Limb (tissue), 2 donors: ENCODE measurements around the gene CPLANE1.
"Not testable (repeated sequence)": the region's sequence is repeated elsewhere in the genome, so short reads cannot be mapped to it uniquely, and the experiment has no call there.

Source experiments
- DNase-seq, 2 donors: peaks; one replicate each; pipeline ENCODE4 v3.0.0-alpha.2; 2016; ENCODE audit errors: extremely low spot score in 2 of 2

Gene CPLANE1

DNA sequence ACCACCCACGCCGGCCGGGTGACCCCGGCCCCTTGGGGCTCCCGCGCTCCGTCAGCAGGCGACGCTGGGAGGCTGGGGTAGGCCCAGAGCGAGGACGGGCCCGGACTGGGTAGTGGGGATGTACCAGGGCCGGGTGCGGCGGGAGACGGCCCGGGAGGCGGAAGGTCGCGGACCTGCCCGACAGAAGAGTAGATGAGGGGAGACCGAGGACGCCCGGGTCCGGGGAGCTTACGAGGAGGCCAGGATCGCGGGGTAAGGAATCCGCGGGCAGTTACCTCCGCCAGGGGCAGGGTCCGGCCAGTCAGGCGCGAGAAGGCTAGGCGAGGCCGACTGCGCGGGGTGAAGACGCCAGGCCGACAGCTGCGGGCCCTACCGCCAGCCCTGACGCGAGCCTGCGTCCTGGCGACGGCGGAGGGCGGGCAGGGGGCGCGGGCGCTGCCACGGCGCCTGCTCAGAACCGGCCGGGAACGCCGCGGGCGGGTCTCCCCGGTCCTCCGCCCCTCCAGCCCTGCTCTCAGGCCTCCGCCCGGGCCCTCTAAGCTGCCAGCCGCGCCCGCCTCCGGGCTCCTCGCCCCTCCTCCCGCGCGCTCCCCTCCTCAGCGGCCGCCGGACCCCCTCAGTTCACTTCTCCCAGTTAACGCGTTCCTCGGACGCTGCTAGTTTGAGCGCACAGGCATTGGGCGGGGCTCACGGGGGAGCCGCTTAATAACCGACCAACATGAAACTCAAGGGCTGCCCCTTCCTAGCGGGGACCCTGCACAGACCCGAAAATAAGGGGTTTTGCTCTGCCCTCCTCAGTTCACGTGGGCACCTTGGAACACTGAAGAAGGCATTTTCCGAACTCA lies at the start of gene CPLANE1:
Gene CPLANE1, minus strand, starts transcription at position 407 of the 845 bp plus-strand sequence. CDS start 1,678 bp downstream, outside the sequence.
- peak; percentile 88 to 91 for DNase-seq

DNA sequence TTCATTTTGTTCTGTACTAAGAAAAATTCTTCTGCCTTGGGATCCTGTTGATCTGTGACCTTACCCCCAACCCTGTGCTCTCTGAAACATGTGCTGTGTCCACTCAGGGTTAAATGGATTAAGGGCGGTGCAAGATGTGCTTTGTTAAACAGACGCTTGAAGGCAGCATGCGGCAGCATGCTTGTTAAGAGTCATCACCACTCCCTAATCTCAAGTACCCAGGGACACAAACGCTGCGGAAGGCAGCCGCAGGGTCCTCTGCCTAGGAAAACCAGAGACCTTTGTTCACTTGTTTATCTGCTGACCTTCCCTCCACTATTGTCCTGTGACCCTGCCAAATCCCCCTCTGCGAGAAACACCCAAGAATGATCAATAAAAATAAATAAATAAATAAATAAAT lies 47.1 kb upstream of the CPLANE1 start:
- DNase-seq = not testable (repeated sequence)

DNA sequence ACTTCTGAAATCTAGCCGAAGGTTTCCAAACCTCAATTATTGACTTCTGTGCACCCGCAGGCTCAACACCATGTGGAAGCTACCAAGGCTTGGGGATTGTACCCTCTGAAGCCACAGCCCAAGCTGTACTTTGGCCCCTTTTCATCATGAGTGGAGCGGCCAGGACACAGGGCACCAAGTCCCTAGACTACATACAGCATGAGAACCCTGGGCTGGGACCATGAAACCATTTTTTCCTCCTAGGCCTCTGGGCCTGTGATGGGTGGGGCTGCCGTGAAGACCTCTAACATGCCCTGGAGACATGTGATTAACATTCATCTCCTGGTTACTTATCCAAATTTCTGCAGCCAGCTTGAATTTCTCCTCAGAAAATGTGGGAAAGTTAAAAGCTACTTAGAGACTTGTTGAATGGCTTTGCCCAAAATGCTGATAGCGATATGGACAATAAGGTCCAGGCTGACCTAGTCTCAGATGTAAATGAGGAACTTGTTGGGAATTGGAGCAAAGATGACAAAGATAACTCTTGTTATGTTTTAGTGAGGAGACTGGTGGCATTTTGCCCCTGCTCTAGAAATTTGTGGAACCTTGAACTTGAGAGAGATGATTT lies 34.1 kb upstream of the CPLANE1 start:
- no peak for DNase-seq

DNA sequence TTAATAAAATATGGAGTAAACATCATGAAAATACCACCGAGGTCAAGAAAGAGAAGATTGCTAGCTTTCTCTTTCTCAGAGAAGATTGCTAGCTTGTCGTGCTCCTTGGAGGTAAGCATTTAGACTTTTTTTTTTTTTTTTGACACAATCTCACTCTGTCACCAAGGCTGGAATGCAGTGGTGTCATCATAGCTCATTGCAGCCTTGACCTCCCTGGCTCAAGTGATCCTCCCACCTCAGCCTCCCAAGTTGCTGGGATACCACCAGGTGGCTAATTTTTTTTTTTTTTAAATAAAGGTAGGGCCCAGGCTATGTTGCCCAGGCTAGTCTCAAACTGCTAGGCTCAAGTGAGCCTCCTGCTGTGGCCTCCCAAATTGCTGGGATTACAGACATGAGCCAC lies 26.3 kb upstream of the CPLANE1 start:
- no peak for DNase-seq

DNA sequence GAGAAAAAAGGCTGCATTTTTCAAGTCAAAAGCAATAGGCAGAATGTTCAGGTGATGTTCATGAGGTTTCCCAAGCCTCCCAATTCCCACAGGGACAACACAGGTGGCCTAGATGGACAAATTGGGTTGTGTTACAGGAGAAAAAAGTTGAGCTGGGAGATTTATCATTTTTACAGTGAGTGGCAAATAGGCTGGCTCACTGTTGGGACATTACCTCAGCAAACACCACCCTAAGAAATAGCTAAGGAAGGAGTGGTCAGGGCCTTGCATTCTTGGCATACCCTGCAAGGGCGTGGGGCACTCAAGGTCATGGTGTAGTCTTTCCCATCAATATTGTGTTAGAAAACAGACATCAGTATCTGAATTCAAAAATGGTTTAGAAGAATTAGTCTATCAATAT lies 23.3 kb upstream of the CPLANE1 start:
- no peak for DNase-seq

DNA sequence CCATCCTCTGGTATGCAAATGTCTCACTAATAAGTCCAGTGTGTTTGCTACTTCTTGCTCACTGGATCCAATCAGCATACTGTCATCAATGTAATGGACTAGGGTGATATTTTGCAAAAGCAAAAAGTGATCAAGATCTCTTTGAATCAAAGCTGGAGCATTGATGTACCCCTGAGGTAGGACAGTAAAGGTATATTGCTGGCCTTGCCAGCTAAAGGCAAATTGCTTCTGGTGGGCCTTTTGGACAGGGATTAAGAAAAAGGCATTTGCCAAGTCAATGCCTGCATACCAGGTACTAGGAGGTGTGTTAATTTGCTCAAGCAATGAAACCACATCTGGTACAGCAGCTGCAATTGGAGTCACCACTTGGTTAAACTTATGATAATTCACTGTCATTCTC lies 18.9 kb upstream of the CPLANE1 start:
- DNase-seq = not testable (repeated sequence)

DNA sequence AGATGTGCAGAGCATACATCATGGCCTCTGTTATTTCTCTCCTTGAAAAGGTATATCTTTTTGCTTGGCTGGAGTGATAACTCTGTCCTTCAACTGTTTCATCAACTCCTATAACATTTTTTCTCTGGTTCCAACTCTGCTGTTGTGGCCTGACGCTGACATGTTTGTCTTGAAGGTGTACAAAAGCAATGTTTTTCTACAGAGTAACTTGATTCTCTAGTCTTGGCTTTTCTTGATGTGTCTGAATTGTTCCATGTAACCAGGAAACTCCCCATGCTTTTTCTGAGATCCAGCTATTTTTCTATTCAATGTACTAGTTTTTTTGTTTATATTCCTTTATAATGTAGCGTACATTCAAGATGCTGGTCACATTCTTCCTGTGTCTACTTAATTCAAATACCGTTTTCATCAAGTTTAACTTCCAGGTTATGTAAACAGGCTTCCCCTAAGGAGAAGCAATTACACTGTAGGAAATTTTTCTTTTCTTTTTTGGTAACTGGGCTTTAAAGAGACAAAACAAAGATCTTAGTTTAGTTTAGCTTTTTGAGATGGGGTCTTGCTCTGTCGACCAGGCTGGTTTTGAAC lies 6.7 kb upstream of the CPLANE1 start:
- DNase-seq = no peak

DNA sequence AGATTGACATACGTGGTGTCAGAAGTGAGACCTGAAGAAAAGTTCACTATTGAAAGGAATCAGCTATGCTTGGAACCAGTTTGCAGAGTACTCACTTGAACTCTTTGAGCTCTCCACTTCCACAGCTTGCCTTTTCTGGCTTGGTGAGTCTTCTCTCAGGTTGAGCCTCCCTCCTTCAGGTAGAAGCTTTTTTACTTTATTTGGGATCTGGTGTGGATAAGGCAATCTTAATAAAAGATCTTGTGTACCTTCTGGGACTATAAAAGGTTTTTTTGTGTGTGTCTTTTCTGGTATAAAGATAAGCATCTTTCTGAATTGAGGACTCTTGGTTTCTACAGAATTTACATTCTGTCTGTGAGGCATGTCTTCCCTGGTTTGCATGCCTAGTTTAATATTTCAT lies 5.4 kb upstream of the CPLANE1 start:
- DNase-seq = no peak

DNA sequence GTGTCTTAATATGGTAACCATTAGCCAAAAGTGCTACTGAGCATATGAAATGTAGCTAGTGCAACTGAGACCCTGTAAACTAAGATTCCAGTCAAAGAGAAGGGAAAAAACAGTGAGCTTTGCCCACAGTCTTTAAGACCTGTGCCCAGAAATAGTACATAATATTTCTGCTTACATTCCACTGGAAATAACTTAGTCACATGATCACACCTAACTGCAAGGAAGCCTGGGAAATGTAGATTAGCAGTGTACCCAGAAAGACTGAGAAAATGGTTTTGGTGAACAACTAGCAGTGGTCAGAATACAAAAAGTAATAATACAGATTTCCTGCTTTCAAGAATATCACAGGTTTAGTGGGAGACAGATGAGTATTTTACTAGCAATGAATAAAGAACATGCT lies 2.5 kb upstream of the CPLANE1 start:
- DNase-seq = no peak

DNA sequence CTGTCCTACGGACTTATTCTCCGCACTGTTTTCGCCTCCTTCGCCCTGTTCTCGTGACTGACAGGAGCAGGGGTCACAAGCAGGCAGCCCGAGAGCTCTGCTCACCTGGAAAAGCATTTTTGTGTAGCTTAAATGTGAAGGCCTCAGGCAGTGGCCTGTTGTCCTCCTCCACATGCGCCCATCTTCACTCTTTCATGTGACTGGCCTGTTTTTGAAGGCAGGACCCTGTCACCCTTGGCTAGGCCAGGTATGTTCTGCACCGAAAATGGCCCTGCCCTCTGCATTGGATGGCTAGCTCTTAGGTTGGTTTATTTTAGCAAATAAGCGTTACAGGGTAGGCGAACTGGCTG lies 614 bp upstream of the CPLANE1 start:
- no peak for DNase-seq

DNA sequence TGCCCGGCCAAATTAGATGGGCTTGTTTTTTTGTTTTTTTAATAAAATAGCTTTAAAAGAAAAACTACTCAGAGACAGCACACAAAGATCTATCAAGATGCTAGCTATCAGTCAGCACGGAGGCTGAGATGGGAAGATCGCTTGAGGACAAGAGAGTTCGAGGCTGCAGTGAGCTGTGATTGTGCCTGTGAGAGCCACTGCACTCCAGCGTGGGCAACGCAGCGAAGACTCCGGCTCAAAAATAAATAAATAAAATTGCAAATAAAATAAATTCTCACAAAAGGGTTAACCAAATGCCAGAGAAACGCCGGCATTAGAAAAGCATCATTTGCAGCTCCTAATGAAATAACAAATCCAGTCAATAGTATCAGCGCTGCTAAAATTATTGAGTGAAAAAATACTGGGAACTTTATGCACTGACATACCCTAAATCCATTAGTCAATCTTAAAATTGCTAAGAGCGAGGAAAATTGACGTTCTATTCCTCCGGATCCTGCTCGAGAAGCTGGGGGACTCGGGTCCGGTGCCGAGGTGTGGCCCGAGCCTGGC lies 681 bp downstream of the CPLANE1 start:
- peak; percentile 6 to 28 for DNase-seq

DNA sequence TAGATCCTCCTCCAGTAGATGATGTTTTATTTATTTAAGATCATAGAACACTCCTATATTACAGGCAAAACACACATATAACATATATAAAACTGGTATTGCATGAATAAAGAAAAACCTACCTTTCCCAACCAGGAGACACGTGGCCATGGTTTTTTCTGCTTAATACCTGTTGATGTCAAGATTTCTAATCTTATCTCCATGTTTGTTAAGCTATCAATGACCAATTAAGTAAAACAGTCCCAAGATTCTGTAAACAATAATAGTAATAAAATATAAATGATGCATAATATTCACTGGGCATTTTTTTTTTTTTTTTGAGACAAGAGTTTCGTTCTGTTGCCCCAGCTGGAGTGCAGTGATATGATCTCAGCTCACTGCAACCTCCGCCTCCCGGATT lies 1.7 kb downstream of the CPLANE1 start:
- no peak for DNase-seq

DNA sequence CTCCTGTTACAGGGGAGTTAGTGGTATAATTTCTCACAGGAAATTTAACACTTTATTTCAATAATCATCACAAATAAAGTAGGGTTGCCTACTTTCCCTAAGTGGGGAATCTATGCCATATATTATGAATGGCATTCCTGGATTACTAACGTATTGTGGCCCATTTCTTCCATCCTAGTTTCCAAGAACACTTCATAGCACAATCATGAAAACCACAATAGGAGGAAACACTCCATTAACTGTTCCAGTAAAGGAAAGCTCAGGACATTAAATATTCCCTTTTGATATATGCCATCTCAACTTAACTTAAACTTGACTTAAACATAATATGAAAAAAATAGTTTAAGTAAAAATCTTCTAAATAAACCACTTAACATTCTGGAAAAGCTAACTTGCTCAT lies 2.1 kb downstream of the CPLANE1 start:
- no peak for DNase-seq

DNA sequence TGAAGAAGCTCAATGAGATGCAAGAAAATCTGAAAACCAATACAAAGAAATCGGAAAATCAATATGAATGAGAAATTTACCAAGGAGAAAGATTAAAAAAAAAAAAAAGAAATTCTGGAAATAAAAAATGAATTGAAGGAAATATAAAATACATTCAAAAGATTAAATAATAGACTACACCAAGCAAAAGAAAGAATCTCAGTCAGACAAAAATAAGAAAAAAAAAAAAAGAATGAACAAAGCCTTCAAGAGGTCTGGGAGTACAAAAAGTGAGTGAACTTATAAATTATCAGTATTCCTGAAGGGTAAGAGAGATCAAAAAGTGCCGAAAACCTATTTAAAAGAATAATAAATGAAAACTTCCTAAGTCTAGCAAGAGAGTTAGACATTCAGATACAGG lies 14.9 kb downstream of the CPLANE1 start:
- DNase-seq = no peak

DNA sequence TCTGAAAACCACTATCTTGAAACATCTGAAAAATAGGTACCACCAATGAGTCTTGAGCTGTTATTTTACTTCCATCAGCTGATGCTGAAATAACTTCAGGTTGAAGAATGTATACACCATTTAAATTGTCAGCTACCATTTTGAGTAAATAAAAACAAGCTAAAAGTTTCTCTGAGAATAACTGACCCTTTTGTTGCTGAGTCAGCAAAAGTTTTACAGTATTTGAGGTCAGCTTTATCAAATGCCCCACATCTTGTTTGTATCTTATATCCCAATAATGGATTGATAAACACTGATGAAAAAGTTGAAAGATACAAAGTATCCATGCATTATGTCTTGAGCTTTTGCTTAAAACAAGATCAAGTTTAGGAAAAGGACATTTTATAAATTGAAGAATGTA lies 22.8 kb downstream of the CPLANE1 start:
- no peak for DNase-seq

DNA sequence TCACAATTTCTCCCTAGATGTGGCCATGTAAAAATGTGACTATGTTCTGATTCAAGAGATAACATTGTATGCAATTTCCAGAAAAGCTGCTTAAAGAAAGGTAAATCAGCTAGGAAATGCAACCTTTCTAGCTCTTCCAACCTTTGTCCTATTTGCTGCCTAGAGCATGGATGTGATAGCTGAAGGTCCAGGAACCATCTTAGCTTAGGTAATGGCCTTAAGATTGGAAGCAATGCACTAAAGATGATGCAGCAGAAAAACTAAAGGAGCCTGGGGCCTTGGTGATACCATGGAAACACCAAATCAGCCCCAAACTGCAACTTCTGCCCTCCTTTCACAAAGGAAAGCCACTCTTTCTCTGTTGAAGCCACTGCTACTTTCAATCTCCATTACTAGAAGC lies 27.0 kb downstream of the CPLANE1 start:
- no peak for DNase-seq

DNA sequence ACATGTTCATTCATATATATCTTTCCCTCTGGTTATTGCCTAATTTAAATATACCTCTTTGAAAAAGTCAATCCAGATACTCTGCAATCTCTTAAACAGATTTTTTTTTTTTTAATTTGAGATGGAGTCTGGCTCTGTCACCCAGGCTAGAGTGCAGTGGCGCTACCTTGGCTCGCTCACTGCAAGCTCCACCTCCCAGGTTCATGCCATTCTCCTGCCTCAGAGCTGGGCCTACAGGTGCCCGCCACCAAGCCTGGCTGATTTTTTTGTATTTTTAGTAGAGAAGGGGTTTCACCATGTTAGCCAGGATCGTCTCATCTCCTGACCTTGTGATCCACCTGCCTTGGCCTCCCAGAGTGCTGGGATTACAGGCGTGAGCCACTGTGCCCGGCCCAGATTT lies 28.8 kb downstream of the CPLANE1 start:
- DNase-seq = not testable (repeated sequence)

DNA sequence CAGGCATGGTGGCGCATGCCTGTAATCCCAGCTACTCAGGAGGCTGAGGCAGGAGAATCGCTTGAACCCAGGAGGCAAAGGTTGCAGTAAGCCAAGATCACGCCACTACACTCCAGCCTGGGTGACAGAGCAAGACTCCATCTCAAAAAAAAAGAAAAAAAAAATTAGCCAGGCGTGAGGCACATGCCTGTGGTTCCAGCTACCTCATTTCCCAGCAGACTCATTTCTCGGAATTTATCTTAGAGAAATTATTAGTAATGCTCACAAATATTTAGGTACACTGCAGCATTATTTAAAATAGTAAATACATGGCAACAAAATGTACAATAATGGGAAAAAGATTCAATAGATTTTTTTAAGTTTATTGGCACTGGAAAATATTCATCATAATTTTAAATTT lies 29.8 kb downstream of the CPLANE1 start:
- DNase-seq = not testable (repeated sequence)

DNA sequence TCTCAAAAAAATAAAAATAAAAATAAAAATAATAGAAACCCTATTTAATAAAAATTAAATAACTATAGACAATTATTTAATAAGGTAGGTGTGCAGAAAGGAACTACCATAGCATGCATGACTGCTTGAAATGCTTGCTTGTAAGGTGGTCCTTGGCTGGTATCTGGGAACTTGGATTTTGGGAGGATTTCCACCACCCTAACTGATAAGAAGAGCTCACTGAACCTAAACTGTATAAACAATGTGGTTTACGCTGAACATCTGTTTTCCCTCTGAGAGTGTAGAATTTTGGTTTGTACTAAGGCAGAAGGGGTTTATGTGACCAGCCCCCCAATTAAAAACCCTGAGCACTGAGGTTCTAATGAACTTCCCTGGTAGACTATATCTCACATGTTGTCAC lies 31.2 kb downstream of the CPLANE1 start:
- DNase-seq = no peak

DNA sequence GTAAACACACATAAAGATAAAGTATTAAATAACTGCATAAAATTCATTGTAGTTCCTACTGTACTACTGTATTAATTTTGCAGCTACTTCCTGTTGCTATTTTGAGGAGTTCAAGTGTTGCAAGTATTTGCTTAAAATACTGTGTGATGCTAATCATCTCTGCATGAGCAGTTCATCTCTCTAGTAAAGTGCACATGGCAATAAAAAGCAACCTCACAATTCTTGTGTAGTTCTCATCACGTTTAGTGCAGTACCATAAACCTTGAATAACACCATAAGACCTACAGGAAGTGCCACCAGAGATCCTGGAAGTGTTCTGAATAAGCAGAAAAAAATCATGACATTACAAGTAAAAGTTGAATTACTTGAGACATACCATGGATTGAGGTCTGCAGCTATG lies 34.6 kb downstream of the CPLANE1 start:
- DNase-seq = no peak

DNA sequence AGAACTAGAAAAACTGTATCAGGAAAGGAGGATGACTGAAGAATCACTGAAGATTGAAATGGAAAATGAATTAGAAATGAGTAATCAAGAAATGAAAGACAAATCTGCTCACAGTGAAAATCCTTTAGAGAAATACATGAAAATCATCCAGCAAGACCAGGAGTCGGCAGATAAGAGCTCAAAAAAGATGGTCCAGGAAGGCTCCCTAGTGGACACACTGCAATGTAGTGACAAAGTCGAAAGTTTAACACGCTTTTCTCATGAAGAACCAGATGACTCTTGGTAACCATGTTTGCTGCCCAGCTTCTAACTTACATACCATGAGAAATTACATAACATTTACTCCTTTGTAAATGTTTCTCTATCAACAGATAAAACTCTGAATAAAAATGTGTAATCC lies 37.1 kb downstream of the CPLANE1 start:
- DNase-seq = no peak

DNA sequence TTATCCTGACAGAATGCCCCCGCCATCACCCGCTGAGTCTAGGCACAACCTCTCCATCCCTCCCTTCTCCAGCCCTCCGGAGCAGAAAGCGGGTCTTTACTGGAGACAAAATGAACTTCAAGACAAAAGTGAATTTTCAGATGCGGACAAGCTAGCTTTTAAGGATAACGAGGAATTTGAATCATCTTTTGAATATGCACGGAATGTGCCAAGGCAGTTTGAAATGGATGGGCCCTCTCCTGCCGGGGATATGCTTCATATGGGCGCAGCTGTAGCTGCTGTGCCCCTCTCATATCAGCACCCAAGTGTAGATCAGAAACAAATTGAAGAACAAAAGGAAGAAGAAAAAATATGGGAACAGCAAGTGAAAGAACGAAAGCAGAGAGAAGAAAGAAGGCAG lies 37.5 kb downstream of the CPLANE1 start:
- no peak for DNase-seq
